HG03280 (cell line): Measurements from ENCODE around the gene NAP1L4.

Source experiments
- ATAC-seq: cut with Tn5 transposase; IDR thresholded peaks from one replicate; pipeline ENCODE4 v1.9.1; 2021; ENCODE audit warnings: mild to moderate bottlenecking, moderate library complexity; ENCODE audit not compliant: unreplicated experiment

NAP1L4 gene

DNA sequence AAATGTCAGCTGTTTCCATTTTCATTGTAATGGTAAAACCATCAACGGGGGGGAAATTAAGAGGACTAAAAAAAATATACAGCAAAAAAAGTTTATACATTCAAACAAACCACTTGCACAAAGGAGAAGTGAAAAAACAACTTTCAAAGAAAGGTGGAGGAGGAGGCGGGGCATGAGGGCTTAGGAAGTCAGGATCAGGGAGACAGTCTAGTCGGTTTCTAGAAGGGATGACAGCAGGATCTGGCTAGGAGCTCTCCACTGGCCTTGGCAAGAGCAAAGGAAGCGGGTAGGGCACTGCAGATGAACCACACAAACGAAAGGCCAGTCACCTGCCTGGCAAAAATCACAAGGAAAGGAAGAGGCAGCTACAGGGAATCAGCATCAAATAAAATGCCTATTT, 31.0 kb downstream of the NAP1L4 start:
- ATAC-seq: no peak

DNA sequence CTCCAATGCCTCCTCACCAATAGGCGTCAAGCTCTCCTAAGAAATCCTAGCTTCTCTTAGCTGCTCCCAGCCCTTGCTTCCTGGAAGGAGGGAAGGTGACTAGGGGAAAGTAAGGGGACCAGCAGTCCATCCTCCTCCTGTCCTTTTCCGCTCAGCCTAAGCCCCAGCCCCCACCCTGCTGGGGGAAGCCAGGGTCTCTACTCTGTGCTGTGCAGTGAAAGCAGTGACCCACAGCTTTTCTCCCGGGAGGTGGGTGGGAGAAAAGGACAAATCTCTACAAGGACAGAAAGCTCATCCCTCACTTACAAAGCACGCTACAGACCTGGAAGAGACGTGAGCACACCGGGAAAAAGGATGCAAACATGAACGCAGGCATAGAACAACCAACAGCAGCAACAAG, 32.0 kb downstream of the NAP1L4 start:
- ATAC-seq: no peak

DNA sequence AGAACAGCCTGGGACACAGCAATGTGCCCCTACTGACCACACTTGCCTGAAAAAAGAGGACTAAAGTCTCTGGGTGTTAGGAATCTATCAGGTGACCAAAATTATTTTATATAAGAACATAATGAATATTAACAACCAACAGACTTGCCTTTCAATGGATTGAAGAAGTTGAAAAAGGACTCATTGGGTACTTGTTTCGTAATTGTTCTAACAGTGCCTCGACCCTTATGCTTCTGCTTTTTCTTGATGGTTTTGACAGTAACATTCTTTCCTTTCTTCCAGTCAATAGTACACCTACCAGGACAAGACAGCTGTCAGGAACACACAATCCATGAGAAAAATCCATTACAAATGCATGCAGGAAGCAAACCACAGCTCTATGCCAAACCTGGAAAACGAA, 33.9 kb downstream of the NAP1L4 start:
- no peak for ATAC-seq

DNA sequence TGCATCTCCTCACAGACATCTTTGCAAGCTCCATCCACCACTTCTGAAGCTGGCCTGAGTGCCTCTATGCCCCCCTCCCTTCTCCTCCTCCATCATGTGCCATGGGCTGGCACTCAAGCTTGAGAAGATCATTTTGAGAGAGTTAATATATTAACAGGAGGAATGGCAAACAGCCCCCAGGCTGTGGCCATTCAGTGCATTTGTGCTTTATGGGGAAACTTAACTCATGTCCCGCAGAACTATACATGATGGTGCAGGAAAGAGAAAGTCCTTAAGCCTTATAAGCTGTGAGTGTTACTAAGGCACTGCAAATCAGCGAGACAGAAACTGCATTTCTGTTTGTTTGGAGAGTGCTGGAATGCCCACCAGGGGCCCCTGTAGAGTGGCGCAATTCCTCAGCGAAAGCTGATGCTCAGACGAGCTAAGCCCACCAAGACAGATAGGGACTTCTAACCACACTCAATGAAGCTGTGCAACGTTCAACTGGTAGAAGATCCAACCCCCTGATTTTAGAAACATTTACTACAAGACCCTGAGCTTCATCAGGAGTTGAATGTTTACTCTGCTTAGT, 36.1 kb downstream of the NAP1L4 start:
- no peak for ATAC-seq

DNA sequence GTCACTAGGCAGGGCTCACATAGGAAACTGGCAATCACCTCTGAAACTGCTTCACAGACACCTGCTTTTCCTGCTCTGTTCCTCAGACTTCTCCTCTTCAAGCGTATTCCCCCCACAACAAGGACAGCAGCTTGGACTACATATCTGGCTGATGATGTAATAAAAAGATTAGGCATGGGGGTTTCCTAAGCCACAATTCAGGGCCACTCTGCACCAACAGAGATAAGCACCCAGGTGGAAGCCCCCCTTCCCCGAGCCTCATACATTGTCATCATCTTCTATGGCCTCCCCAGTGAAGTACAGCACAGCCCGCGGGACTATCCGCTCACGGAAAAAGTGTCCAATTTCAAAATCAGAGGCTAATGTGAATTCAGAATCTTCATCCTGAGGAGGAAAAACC, 37.9 kb downstream of the NAP1L4 start:
- no peak for ATAC-seq

DNA sequence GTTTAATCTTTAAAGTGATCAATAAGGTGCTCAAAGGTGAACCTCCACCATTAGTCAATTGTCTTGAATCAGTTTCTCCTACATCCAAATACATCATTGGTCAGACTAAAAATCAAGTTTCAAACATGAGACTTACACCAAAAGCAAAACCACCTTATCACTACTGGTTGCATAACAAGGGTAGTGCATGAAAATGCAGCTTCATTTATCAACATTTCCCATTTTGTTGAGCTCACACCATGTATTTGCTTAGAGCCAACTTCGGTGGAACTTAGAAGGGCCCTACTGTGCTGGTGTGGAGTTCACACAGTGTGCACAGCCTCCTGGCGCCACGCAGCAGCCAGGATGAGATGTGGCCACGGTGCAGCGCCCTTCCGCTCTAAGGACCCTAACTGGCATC, 39.8 kb downstream of the NAP1L4 start:
- ATAC-seq: no peak

DNA sequence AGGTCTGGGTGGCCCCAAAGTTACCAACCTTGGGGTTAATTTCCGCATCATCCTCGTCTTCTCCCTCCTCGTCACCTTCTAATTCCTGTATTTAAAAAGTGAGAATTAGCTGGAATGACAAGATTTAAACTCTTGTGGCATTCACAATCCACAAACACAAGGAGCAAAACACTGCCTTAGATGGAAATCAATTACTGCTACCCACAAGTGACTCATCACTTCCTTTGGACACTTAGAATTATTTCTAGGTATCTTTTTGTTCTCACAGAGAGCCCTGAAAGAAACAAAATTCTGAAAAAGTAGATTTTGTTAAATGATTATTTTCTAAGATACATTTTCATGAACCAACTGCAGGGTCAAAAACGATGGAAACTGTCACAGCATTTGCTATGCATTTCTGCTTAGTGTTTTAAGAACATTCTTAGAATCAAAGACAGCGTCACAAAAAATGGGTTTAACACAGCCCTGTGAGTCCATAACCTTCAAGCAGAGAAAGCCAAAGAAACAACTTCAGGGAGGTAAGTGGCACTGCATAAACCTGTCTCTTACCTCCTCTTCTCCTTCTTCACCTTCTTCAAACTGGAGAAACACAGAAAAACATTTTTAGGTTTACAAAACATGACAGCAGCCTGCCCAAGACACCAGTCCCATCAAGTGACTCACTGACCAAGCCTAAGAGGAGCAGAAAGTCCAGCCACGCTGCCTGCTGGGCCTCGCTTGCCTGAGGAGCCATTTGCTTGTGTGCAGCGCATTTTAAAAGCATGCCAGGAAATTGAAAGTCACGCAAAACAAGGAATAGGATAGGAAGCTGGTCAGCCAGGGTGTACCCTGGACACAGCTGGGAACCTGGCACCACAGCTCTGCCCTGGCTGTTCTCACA, 40.7 kb downstream of the NAP1L4 start:
- ATAC-seq: no peak

DNA sequence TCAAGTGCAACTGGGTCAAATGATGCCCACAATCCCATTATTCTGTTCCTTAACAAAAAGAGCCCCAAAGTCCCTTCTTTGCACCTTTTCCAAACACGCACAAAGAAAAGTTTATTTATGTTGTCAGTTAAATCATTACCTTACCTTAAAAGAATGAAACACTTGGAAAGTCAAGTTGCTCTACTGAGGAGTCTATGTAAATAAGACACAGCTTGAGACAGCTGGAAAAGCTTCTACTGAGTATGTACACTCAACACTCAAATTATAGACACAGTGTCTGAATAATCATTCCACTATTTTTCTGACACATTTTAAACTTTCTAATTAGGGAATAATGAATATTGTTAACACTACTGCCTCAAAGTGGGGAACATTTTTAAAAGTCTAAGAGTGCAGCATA, 41.3 kb downstream of the NAP1L4 start:
- no peak for ATAC-seq

DNA sequence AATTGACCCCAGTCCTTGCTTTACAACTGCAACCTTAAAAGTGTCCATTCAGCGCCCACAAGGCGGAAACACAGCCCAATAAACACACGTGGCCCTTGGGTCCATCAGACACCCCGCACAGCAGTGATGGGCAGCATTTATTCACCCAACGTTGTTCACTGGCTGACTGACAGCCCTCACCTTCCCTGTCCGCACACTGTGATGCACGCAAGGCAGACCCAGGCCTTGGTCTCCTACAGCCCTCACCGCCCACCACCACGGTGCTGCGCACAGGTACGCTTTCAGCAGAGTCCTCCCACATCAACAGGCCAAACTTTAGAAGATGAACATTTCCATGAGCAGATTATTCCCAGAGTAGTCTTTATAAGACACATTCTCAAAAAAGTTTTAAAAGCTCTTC, 42.2 kb downstream of the NAP1L4 start:
- no peak for ATAC-seq

DNA sequence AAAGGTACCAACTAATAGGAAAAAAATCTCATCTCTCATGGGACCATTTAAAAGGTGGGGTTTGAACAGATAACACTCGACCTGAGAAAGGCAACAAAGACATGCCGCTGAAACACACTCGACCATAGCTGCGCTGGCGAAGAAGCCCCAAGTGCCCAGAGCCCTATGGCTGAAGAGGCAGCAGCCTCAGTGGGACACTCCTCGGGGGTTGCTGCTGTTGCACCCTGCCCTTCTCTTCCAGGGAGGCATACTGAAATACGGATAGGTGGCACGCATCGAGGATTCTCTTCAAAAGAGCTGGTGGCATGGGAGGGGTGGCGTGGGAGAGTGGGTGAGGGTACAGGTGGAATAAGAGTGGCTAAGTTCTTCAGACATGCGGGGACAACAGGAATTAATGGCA, 44.4 kb downstream of the NAP1L4 start:
- no peak for ATAC-seq

DNA sequence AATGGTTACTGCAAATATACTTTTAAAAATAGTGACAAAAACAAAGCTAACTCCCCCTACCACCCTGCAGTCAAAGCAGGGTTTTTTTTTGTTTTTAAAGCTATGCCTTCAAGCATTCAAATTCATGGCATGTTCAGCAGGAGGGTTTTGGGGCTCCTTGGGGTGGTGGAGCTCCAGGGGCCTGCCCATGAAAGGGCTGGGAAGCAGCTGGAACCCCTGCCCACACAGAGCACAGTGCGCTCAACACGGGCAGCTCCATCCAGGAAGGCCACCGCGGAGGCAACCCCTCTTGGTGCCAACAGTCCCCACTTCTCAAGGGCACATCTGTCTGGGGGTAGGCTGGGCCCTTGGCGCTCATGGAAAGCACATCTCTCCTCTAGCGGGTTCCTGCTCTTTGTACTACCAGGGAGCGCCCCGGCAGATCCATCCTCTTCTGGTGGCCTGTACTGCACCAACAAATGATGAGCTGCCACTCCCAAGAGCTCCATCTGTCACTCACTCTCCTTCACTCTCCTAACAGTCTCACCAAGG, 46.3 kb downstream of the NAP1L4 start:
- ATAC-seq: no peak

DNA sequence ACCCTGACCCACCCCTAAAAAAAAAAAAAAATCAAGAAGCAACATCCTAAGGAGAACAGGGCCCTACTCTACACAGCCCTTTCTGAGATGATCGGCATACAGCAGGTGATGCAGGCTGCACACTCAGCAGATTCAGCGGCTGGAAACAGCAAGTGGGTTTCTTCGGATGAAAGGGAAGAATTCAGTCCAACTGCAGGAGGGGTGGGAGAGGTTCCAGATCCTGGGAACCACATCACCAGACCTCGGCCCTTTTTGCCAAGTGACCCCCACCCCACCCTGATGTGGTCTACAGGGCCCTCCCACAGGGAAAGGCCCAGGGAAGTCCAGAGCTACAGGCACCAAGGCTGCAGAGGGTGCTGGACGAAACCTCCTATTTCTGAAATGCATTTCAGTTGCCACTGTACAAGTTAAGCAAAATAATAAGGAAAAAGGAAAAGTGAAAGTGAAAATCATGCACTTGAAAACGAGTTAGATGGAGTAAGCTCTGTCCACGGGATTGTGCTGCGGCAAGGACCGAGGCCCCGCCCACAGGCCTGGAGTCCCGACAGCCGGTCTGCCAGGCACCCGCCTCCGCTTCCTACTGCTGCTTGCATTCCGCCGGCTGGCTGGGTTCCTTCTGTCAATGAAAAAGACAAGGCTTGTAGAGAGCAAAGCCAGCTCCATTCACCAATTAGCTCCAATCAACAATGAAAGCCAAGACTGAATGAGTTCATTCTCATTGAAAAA, 46.9 kb downstream of the NAP1L4 start:
- ATAC-seq: no peak

DNA sequence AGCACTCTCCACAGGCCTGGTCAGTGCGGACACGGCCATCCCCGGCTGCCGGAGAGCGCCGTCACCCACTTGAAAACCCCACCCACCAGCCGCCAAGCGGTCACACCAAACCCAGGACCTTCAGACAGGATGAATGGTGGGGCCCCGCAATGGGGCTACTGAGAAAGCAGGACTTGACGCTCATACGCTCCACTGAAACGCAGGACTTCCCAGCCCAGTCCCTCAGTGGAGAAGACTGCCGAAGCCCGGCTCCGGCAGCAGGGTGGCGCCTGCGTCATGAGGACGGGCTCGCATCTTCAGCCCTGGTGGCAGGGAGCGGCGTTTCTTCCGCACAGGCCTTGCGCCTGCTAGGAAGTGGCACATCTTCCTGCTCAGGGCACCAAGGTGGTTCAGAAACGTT, 47.6 kb downstream of the NAP1L4 start:
- ATAC-seq: no peak

DNA sequence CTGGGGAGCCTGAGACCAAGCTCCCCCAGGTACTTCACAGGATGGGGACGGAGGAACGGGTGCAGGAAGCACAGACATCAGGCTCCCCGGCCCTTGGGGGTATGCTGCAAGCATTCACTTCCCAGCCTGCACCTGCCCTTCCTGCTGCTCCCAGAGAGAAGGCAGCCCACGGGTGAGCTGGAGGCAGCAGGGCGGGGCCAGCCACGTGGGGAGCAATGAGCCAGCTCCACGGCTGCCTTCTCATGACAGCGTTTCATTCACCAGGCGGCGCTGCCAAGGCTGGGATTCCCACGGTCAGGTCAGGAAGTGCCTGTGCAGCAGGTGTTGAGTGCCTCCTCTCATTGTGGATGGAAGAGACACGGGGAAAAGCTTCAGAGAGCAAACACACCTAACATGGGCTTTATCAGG, 48.4 kb downstream of the NAP1L4 start:
- no peak for ATAC-seq

DNA sequence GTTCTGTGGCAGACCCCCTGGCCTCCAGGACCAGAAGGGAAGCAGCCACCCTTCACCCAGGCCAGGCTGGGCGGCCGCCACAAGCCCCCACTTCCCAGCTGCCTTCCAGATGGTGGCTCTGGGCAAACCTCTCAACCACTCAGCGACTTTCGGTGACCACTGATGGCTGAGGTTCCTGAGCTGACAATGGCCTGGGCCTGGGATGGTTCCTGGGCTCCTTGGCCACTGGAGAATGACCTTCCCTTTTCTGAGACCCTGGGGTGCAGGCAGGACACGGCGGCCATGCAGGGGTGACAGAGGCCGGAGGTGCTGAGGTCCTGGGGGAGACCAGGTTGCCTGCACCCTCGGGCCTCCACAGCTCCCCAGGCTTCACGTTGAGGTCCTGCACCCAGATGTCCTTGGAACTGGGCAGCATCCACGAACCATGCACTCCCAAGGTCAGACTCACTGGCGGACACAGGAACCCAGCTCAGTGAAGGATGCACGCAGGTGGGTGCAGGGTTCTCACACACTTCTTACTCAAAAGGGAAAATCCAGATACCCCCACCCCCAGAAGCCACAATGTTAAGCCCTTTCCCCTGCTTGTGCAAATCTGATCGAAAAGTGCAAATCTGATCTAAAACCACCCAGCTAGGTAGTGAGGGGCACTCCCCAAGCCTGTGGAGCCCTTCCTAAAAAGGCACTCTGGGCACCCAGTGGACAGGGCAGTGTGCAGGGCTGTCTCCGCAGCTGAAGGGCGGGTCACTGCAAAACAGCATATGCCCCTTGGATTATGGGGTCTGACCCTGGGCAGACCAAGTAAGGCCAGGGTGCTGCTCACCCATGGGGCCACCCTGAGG, 49.0 kb downstream of the NAP1L4 start:
- no peak for ATAC-seq

DNA sequence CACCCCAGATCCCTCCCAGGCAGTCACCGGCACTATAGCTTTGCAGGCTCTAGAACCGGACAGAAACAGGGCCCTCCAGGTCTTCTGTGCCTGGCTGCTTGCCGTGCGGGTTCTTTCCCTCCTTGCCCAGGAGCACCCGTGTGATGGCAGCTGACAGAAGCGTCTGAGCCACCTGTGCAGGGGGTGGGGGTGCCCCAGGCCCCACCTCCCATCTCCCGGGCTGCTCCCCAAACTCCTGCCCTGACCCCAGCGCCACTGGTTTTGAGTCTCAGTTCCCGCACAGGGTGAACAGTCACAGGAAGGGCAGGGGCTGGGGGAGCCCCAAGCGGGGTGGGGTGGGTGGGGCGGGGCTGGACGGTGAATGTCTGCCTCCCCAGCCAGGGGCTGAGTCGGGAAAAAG, 49.7 kb downstream of the NAP1L4 start:
- no peak for ATAC-seq

DNA sequence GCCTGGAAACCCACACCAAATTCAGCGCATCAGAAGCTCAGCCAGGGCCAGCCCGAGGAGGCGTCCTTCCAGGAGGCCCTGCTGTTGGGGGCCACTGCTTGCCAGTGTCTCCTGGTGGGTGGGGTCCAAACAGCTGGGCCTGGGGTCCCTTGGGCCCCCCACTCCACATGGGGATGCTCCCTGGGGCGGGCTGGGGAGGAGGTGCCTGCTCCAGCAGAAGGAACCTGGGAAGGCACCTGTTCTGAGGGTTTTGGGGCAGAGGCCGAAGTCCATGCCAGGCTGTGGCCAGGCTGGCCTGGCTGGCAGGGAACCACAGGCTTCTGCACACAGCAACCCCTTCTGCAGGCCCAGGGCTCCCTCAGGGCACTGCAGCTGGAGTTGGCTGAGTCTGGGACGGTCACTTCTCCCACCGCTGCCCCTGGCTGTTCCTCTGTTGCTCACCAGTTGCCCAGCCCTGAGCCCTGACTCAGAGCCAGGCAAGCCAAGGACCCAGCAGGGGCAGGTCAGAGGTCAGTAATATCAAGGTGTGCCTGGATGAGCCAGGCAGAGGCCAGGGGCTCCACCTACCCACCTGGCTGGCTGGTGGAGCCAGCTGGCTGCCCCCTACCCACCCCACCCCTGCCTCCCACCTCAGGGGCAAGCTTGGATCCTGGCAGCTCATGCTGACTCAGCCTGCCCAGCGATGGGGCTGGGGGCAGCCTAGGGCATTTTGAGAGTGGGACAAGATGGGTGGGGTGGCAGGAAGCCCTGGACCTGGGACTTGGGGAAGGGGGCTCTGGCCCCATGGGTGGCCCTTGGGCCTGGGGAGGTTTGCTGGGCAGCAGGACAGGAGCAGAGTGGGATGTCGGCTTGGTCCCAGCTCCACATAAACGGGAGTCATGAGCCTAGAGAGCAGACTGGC, 51.0 kb downstream of the NAP1L4 start:
- no peak for ATAC-seq

DNA sequence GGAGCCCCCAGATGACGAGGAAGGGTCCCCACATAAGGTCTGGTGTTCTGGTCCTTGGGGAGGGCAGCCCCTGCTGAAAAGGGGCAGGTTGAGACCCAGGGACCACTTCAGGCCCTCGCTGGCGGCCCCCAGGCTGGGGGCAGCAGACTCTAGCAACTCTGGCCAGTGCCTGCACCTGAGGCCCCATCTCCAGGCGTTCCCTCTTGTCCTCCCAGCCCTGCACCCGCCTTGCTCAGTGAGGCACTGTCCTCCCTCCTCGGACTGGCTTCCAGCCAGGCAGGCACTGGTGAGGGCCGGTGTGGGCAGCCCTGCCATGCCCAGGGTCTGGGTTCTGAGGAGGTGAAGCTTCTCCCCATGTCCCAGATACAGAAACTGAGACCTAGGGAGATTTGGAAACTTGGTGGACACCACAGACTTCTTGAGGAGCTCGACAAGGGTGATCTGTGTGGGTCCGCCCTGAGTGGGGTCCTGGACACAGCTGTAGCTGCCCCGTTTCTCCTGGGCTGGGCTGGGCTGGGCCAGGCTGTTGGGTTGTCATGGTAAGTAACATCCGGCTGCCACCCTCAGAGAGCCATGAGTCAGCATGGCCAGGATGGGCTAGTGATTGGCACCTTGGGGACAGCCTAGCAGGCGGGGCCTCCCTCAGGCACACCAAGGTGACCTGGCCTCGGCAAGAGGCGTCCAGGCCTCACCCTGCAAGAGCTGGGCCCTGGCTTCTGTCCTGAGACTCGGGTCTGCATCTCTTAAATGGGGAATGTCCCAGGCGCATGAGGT, 51.8 kb downstream of the NAP1L4 start:
- ATAC-seq: no peak
